Stimulated activated memory B cell treated with anti-CD40 and anti-IgM and Interleukin-4, amounts not matched to agents 10 μg/mL and 1 μg/mL and 100 μg/mL, for 72 hours (primary cell): ENCODE measurements around the gene WDR37.
"Not testable (repeated sequence)": the region's sequence is repeated elsewhere in the genome, so short reads cannot be mapped to it uniquely, and the experiment has no call there.

Experiments used
- ATAC-seq: fragments of 150-1000 bp; cut with Tn5 transposase; 2 replicates; pipeline ENCODE4 v1.10.0; 2021
- H3K27ac Mint-ChIP-seq: one replicate; pipeline ENCODE4 v1.8.0; 2022; ENCODE audit warnings: mild to moderate bottlenecking, mixed read lengths
- H3K27me3 Mint-ChIP-seq: one replicate; pipeline ENCODE4 v1.8.0; 2022; ENCODE audit warnings: mixed read lengths
- H3K36me3 Mint-ChIP-seq: one replicate; pipeline ENCODE4 v1.8.0; 2022; ENCODE audit warnings: mixed read lengths
- H3K4me1 Mint-ChIP-seq: one replicate; pipeline ENCODE4 v1.8.0; 2022; ENCODE audit warnings: mixed read lengths
- H3K4me3 Mint-ChIP-seq: one replicate; pipeline ENCODE4 v1.8.0; 2022; ENCODE audit warnings: mild to moderate bottlenecking, moderate library complexity, mixed read lengths
- H3K9me3 Mint-ChIP-seq: one replicate; pipeline ENCODE4 v1.8.0; 2022; ENCODE audit warnings: mixed read lengths

WDR37 gene

DNA sequence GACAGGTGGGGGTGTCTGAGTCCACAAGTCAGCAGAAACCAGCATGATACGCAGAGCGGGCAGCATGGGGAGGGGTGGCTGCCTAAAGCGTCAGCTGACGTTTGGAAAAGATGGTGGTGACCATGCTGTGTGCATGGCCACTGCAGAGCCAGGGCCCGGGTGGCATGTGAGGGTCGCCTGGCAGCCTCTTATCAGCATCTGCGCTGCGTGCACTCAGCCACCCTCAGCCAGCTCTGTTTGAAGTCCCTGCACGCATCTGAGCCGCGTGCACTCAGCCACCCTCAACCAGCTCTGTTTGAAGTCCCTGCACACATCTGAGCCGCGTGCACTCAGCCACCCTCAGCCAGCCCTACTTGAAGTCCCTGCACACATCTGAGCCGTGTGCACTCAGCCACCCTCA is 61.5 kb downstream of the WDR37 start:
- H3K27ac Mint-ChIP-seq = no peak overlapping the region
- ATAC-seq = no peak
- peaks cover 16% of the 10 kb centered on the region for H3K4me1 Mint-ChIP-seq
- H3K9me3 Mint-ChIP-seq = no peaks in the 10 kb centered on the region
- H3K36me3 Mint-ChIP-seq = peaks cover 86% of the 10 kb centered on the region
- no peaks in the 10 kb centered on the region for H3K27me3 Mint-ChIP-seq
- no peak overlapping the region for H3K4me3 Mint-ChIP-seq

DNA sequence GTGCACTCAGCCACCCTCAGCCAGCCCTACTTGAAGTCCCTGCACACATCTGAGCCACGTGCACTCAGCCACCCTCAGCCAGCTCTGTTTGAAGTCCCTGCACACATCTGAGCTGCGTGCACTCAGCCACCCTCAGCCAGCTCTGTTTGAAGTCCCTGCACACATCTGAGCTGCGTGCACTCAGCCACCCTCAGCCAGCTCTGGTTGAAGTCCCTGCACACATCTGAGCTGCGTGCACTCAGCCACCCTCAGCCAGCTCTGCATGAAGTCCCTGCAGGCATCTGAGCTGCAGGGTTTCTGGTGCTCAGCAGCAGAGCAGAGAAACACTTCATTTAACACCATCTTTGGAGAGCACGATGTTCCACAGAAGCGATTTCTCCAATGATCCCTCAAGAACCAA is 62.1 kb downstream of the WDR37 start:
- not testable (repeated sequence) for H3K27me3 Mint-ChIP-seq, H3K9me3 Mint-ChIP-seq, H3K27ac Mint-ChIP-seq, H3K4me3 Mint-ChIP-seq, ATAC-seq
- Mint-ChIP-seq H3K36me3 (peaks cover 88% of the 10 kb centered on the region), H3K4me1 (peaks cover 16% of the 10 kb centered on the region)

DNA sequence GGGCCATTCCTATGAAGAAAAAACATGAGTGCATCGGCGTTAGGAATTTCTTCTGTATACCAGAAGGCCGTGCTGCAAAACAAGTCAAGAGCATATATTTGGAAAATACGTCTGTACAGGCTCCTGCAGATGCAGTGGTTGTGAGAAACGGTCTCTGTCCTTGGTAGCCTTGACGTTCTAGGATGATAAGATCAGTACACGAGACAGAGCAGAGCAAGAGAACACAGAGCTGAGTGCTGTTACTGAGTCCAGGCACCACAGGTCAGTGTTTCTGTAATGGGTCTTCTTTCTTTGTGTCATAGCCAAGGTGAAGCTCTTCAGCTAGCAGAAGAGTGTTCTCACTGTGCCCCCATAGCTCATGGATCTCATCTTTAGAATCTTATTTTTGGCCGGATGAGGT is 62.8 kb downstream of the WDR37 start:
- no peak for ATAC-seq
- Mint-ChIP-seq H3K27ac (no peak overlapping the region), H3K27me3 (no peaks in the 10 kb centered on the region), H3K36me3 (peaks cover 89% of the 10 kb centered on the region), H3K4me1 (peaks cover 21% of the 10 kb centered on the region), H3K4me3 (no peak overlapping the region), H3K9me3 (no peaks in the 10 kb centered on the region)

DNA sequence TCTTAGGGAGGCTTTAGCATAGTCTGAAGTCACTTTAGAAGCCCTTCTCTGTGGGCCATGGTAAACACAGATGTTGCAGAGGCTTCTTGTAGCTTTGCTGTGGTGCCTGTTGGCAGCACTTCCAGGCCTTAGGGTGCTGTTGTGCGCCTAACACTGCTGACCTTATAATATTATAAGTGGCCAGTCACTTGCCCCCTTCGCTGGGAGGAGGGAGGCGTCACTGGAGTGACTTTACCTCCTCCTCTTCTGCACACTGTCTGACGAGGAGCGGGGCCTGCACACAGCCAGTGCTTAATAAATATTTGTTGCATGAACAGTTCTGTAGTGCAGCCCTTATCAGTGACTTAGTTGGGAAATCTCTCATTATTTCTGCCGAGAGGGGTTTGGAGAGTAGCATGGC is 63.3 kb downstream of the WDR37 start:
- H3K4me3 Mint-ChIP-seq = no peak overlapping the region
- peaks cover 94% of the 10 kb centered on the region for H3K36me3 Mint-ChIP-seq
- no peak for ATAC-seq
- peaks cover 21% of the 10 kb centered on the region for H3K4me1 Mint-ChIP-seq
- no peaks in the 10 kb centered on the region for H3K9me3 Mint-ChIP-seq
- no peaks in the 10 kb centered on the region for H3K27me3 Mint-ChIP-seq
- H3K27ac Mint-ChIP-seq = no peak overlapping the region

DNA sequence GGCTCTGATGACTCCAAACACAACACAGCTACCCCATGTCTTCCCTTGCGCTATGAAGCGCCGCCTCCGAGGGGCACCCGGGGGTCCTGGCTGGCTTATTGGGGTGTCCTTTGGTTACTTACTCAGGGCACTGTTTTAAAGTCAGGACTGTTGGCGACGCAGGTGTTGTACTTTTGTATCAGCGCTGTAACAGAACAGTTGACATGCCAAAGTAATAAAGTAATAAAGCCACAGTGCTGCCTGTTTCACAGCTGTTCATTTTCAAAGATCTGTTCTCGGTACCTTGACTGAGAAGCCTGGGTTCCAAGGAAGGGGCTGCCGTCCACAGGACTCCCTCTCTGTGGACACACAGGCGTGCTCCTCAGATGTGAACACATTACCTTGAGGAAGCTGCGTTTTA is 64.1 kb downstream of the WDR37 start:
- Mint-ChIP-seq H3K9me3 (no peaks in the 10 kb centered on the region), H3K4me3 (no peak overlapping the region), H3K4me1 (peaks cover 16% of the 10 kb centered on the region), H3K27me3 (no peaks in the 10 kb centered on the region), H3K27ac (no peak overlapping the region), H3K36me3 (peaks cover 94% of the 10 kb centered on the region)
- ATAC-seq = no peak

DNA sequence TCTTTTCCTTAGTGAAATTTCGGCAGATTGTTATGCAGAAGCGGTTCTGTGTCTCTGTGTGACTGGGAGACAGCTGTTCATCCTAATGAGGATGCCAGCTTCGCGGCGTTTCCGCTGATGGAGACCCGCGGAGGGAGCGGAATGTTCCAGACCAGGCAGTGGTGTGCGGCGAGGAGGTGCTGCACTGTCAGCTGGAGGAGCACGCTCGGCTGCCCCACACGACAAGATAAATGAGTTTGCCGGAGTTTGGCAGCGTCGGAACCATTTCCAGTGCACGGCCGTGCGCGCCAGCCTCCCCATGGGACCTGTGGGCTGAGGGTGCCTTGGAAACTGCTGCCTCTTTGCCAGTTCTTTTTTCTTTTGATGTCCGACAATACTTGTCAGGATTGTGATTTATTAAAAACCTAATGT is 64.6 kb downstream of the WDR37 start:
- H3K4me3 Mint-ChIP-seq = no peak overlapping the region

DNA sequence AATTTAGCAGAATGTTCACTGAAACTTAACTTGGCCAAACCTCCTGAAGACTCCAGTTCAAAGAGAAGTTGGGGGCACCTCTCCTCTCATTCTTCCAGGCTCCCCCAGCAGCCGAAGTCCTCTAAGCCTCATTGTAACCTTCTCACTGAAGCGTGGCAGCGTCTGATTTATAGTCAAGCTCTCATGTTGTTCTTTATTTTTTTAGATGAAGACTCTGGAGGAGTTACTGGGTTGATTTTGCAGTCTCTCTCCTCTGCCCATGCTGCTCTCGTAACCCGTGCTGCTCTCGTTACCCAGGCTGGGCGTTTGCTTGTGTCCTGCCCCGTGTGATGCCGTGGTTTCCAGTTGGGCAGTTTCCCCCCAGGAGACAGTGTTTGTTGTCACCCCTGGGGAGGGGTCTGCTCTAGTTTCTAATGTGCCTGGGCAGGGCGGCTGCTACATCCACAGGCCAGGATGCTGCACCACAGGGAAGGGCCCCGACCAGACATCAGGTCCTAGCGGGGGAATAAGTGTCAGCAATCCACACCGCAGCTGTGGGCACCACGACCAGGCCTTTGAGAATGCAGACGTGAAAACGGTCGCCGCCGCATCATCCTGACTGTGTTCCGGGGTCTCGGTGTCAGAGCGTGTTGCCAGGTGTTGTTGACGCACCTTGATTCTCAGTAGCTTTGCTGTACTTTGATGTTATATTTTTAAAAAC is 65.2 kb downstream of the WDR37 start:
- Mint-ChIP-seq H3K36me3 (peaks cover 94% of the 10 kb centered on the region), H3K4me1 (peaks cover 6% of the 10 kb centered on the region), H3K9me3 (no peaks in the 10 kb centered on the region), H3K27ac (no peak overlapping the region), H3K27me3 (no peaks in the 10 kb centered on the region), H3K4me3 (no peak overlapping the region)
- ATAC-seq = no peak

More for the DNA sequence above, 64.6 kb downstream of the WDR37 start:
- no peak overlapping the region for H3K27ac Mint-ChIP-seq
- H3K36me3 Mint-ChIP-seq = peaks cover 94% of the 10 kb centered on the region
- H3K9me3 Mint-ChIP-seq = no peaks in the 10 kb centered on the region
- no peaks in the 10 kb centered on the region for H3K27me3 Mint-ChIP-seq
- no peak for ATAC-seq
- H3K4me1 Mint-ChIP-seq = peaks cover 11% of the 10 kb centered on the region

DNA sequence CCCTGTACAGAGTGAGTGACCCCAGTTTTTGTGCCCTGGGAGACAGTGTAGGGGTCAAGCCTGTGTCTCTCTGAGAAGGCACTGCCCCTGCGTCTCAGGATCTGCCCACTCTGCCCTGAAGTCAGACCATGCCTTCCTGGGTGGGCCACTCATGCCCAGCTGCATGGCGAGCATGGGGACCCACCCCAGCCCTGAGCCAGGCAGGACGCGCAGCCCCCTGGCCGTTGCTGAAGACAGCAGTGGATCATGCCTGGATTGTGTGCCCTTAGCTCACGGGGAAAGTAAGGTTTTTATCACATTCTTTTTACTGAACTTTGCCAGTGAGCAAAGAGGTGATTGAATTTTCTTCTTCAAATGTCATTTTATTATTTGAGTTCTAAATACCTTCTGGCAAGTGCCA is 66.2 kb downstream of the WDR37 start:
- no peak for ATAC-seq

DNA sequence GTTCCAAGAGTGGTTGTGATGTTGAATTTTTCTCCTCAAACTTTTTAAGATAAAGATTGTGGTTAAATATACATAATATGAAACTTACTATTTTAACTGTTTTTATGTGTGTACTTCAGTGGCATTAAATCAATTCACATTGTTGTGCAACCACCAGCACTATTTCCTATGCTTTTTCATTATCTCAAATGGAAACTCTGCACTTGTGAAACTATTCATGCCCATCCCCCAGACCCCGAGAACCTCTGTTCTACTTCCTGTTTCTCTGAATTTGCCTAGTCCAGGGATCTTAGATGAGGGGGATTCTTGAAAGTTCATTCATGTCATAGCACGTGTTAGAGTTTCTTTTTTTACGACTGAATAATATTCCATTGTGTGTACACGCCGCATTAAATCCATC is 67.0 kb downstream of the WDR37 start:
- ATAC-seq = no peak
- H3K4me1 Mint-ChIP-seq = peaks cover 6% of the 10 kb centered on the region
- no peaks in the 10 kb centered on the region for H3K27me3 Mint-ChIP-seq
- H3K27ac Mint-ChIP-seq = no peak overlapping the region
- H3K4me3 Mint-ChIP-seq = no peak overlapping the region
- H3K36me3 Mint-ChIP-seq = peaks cover 93% of the 10 kb centered on the region
- H3K9me3 Mint-ChIP-seq = no peaks in the 10 kb centered on the region

More for the DNA sequence above, 66.2 kb downstream of the WDR37 start:
- H3K9me3 Mint-ChIP-seq = no peaks in the 10 kb centered on the region
- H3K36me3 Mint-ChIP-seq = peaks cover 90% of the 10 kb centered on the region
- H3K27me3 Mint-ChIP-seq = no peaks in the 10 kb centered on the region
- H3K4me3 Mint-ChIP-seq = no peak overlapping the region
- H3K27ac Mint-ChIP-seq = no peak overlapping the region
- peaks cover 6% of the 10 kb centered on the region for H3K4me1 Mint-ChIP-seq

DNA sequence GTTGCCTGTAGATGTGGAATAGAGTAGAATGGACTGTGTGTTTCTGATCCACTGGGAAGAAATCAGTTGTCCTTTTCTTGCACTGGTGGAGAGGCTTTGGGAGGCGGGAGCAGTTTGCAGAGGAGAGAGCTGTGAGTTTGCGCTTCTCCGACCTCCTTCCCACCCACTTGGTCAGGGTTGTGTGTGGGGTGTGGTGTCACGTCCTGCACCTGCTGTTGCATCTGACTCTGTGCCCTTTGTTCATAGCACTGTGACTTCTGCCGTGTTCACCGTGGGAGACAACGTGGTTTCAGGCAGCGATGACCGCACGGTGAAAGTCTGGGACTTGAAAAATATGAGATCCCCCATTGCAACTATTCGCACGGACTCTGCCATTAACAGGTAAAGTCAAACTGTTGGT is 67.8 kb downstream of the WDR37 start:
- Mint-ChIP-seq H3K4me1 (peaks cover 6% of the 10 kb centered on the region), H3K4me3 (no peak overlapping the region), H3K27me3 (no peaks in the 10 kb centered on the region), H3K27ac (peak overlapping the region; percentile 19), H3K9me3 (no peaks in the 10 kb centered on the region), H3K36me3 (peaks cover 93% of the 10 kb centered on the region)
- ATAC-seq = no peak

DNA sequence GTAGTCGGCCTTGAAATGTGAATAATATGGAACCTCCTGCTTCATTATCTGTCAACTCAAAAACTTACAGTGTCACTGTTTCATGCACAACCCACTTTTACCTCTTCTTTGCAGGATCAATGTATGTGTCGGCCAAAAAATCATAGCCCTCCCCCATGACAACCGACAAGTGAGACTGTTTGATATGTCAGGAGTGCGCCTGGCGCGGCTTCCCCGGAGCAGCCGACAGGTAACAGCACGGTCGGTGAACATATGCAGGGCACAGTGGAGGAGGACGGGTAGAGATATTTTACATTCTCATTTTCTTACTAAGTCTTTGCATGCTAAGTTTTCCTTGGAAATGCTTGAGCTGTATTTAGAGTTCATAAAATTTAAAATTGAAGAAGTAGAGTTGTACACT is 68.6 kb downstream of the WDR37 start:
- no peak overlapping the region for H3K4me3 Mint-ChIP-seq
- no peaks in the 10 kb centered on the region for H3K9me3 Mint-ChIP-seq
- peaks cover 6% of the 10 kb centered on the region for H3K4me1 Mint-ChIP-seq
- peaks cover 93% of the 10 kb centered on the region for H3K36me3 Mint-ChIP-seq
- H3K27ac Mint-ChIP-seq = no peak overlapping the region
- H3K27me3 Mint-ChIP-seq = no peaks in the 10 kb centered on the region
- ATAC-seq = no peak

DNA sequence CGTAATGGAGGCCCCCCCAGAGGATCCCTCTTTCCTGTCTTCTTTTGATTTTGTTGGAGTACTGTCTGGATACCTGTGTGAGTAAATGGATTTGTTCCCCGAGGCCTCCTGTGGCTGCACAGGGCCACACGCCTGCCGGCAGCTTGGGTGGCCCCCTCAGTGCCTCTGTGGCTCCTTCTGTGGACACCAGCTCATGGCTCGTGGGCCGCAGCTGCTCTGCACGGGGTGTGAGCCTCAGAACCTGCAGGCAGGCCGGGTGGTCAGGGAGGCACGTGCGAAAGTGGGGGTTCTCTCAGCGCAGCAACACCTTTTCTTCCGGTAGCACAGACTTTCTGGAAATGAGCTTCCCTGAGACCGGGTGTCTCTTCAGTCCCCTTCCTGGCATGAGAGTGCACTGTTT is 70.3 kb downstream of the WDR37 start:
- ATAC-seq = no peak
- Mint-ChIP-seq H3K27ac (no peak overlapping the region), H3K4me1 (peaks cover 6% of the 10 kb centered on the region), H3K36me3 (peaks cover 94% of the 10 kb centered on the region), H3K27me3 (no peaks in the 10 kb centered on the region), H3K4me3 (no peak overlapping the region), H3K9me3 (no peaks in the 10 kb centered on the region)

DNA sequence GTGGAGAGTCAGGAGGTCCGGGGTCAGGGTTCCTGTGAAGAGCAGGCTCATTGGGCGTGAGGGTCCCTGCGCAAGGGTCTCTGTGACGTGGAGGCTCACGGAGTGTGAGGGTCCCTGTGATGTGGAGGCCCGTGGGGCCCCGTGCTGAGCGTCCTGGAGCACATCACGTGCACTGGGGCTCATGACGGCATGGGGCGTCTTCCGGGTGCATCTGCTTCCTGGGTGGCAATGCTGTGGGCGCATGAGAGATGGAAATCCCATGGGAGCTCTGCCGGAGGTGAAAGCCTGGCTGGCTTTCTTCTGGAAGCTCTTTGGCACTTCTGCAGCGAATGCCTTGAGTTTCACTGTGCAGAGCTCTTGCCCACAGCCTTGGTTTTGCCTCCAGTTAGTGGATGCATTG is 71.4 kb downstream of the WDR37 start:
- H3K27me3 Mint-ChIP-seq = no peaks in the 10 kb centered on the region
- no peak overlapping the region for H3K4me3 Mint-ChIP-seq
- no peak for ATAC-seq
- H3K9me3 Mint-ChIP-seq = no peaks in the 10 kb centered on the region
- H3K4me1 Mint-ChIP-seq = peaks cover 6% of the 10 kb centered on the region
- no peak overlapping the region for H3K27ac Mint-ChIP-seq
- peaks cover 86% of the 10 kb centered on the region for H3K36me3 Mint-ChIP-seq

DNA sequence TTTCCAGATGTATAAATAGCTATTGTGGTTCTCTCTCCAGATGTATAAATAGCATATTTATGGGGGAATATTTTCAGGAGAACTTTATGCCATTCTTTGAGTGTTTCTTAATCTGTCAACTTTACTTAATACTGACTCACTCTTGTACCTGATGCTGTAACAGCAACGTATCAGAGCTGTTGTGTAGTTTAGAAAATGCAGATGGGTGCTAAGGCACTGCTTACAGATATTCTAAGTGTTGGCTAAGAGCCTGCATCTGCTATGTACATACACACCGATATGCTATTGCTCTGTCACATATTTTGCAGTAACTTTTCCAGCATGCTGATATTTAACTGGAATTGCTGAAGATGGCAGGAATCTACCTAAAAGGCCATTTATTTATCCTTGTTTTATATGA is 71.9 kb downstream of the WDR37 start:
- no peak for ATAC-seq
- H3K4me3 Mint-ChIP-seq = no peak overlapping the region
- H3K27me3 Mint-ChIP-seq = no peaks in the 10 kb centered on the region
- no peaks in the 10 kb centered on the region for H3K9me3 Mint-ChIP-seq
- H3K36me3 Mint-ChIP-seq = peaks cover 81% of the 10 kb centered on the region
- H3K27ac Mint-ChIP-seq = no peak overlapping the region
- peaks cover 6% of the 10 kb centered on the region for H3K4me1 Mint-ChIP-seq

DNA sequence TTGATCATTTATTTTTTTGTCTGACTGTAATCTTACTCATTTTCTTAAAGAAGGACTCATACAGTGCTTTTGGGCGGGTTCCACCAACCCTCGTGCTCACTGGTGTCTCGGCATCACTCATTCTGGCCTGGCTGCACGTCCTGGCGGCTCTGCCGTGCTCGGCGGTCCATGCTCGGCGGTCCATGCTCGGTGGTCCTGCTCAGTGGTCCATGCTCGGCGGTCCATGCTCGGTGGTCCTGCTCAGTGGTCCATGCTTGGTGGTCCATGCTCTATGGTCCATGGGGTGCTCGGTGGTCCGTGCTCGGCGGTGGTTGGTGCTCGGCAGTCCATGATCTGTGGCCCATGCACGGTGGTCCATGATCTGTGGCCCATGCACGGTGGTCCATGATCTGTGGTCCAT is 72.5 kb downstream of the WDR37 start:
- no peaks in the 10 kb centered on the region for H3K27me3 Mint-ChIP-seq
- H3K4me1 Mint-ChIP-seq = peaks cover 2% of the 10 kb centered on the region
- no peaks in the 10 kb centered on the region for H3K9me3 Mint-ChIP-seq
- peaks cover 78% of the 10 kb centered on the region for H3K36me3 Mint-ChIP-seq
- no peak overlapping the region for H3K4me3 Mint-ChIP-seq
- no peak overlapping the region for H3K27ac Mint-ChIP-seq
- no peak for ATAC-seq

DNA sequence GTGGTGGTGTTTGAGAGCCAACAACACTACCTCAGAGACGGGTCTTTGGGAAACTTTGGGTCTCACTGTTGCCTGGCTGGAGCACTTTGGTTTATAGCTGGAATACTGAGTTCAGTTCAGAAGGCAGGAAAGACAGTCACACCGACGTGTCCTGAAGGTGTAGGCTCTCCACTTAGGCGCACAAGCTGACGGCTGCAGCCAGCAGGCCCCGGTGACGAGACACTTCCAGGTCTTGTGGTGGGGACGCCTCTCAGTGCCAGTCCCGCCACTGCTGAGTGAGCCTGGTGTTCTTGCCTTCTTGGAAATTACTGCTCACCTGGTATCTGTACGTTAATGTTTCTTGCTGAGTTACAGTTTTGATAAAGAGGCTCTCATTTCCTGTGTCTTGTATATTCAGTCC is 74.0 kb downstream of the WDR37 start:
- no peak overlapping the region for H3K4me3 Mint-ChIP-seq
- H3K36me3 Mint-ChIP-seq = peaks cover 70% of the 10 kb centered on the region
- no peaks in the 10 kb centered on the region for H3K9me3 Mint-ChIP-seq
- ATAC-seq = no peak
- H3K27ac Mint-ChIP-seq = no peak overlapping the region
- H3K4me1 Mint-ChIP-seq = no peaks in the 10 kb centered on the region
- no peaks in the 10 kb centered on the region for H3K27me3 Mint-ChIP-seq
